ENCODE results near the gene NKD1. TPM values are rescaled to one million over a fixed set of nuclear protein-coding genes. Genes with fewer than 3 reads are reported as not detected.

Gene NKD1
- total RNA-seq, 1 donor = under 0.01 TPM

GRCh38 chr16:50632927-50633800, 85.0 kb downstream of the NKD1 start:
- no peaks in the 10 kb centered on the region for H3K9me3 ChIP-seq (ENCODE audit: low read depth, low read length)
- no peak overlapping the region for H3K4me3 ChIP-seq (ENCODE audit: insufficient read depth, low read length)
- H3K36me3 ChIP-seq (ENCODE audit: insufficient read depth, low read length) = no peaks in the 10 kb centered on the region
- no peaks in the 10 kb centered on the region for H3K79me2 ChIP-seq (ENCODE audit: insufficient read depth, low read length)
- H3K27me3 ChIP-seq (ENCODE audit: insufficient read depth, low read length) = peaks cover 5% of the 10 kb centered on the region
- H3K4me2 ChIP-seq (ENCODE audit: insufficient read depth, low read length) = no peak overlapping the region
- no peaks in the 10 kb centered on the region for H3K4me1 ChIP-seq (ENCODE audit: insufficient read depth, low read length)
- no peak for DNase-seq (ENCODE audit: insufficient read length, low spot score, missing footprints)
- H2AFZ ChIP-seq (ENCODE audit: low read length) = no peak overlapping the region
- no peaks in the 10 kb centered on the region for H4K20me1 ChIP-seq (ENCODE audit: insufficient read depth, low read length)
- no peak for TF ChIP-seq CTCF (IDR thresholded peaks at IDR 0.05; ENCODE audit: extremely low read depth, low read depth, low read length)
- no peak overlapping the region for H3K27ac ChIP-seq (ENCODE audit: low read depth, low read length)

GRCh38 chr16:50634090-50634489, 85.9 kb downstream of the NKD1 start:
- Histone ChIP-seq H2AFZ (ENCODE audit: low read length) (no peak overlapping the region), H3K9me3 (ENCODE audit: low read depth, low read length) (no peaks in the 10 kb centered on the region), H3K4me3 (ENCODE audit: insufficient read depth, low read length) (no peak overlapping the region), H3K27ac (ENCODE audit: low read depth, low read length) (no peak overlapping the region), H4K20me1 (ENCODE audit: insufficient read depth, low read length) (no peaks in the 10 kb centered on the region), H3K4me2 (ENCODE audit: insufficient read depth, low read length) (no peak overlapping the region), H3K27me3 (ENCODE audit: insufficient read depth, low read length) (peaks cover 5% of the 10 kb centered on the region), H3K4me1 (ENCODE audit: insufficient read depth, low read length) (no peaks in the 10 kb centered on the region), H3K79me2 (ENCODE audit: insufficient read depth, low read length) (no peaks in the 10 kb centered on the region), H3K36me3 (ENCODE audit: insufficient read depth, low read length) (no peaks in the 10 kb centered on the region)
- no peak for TF ChIP-seq CTCF (IDR thresholded peaks at IDR 0.05; ENCODE audit: extremely low read depth, low read depth, low read length)
- DNase-seq (ENCODE audit: insufficient read length, low spot score, missing footprints) = no peak

GRCh38 chr16:50634947-50635346, 86.8 kb downstream of the NKD1 start:
- DNase-seq (ENCODE audit: insufficient read length, low spot score, missing footprints) = no peak
- TF ChIP-seq CTCF (IDR thresholded peaks at IDR 0.05; ENCODE audit: extremely low read depth, low read depth, low read length) = no peak
- no peaks in the 10 kb centered on the region for H3K36me3 ChIP-seq (ENCODE audit: insufficient read depth, low read length)
- no peaks in the 10 kb centered on the region for H3K4me1 ChIP-seq (ENCODE audit: insufficient read depth, low read length)
- H3K27ac ChIP-seq (ENCODE audit: low read depth, low read length) = no peak overlapping the region
- no peaks in the 10 kb centered on the region for H3K9me3 ChIP-seq (ENCODE audit: low read depth, low read length)
- no peak overlapping the region for H3K4me2 ChIP-seq (ENCODE audit: insufficient read depth, low read length)
- no peak overlapping the region for H2AFZ ChIP-seq (ENCODE audit: low read length)
- no peak overlapping the region for H3K4me3 ChIP-seq (ENCODE audit: insufficient read depth, low read length)
- no peaks in the 10 kb centered on the region for H3K79me2 ChIP-seq (ENCODE audit: insufficient read depth, low read length)
- peaks cover 5% of the 10 kb centered on the region for H3K27me3 ChIP-seq (ENCODE audit: insufficient read depth, low read length)
- no peaks in the 10 kb centered on the region for H4K20me1 ChIP-seq (ENCODE audit: insufficient read depth, low read length)

- DNase-seq (ENCODE audit: insufficient read length, low spot score, missing footprints) = no peak
- no peak for TF ChIP-seq CTCF (IDR thresholded peaks at IDR 0.05; ENCODE audit: extremely low read depth, low read depth, low read length)
- peaks cover 5% of the 10 kb centered on the region for H3K27me3 ChIP-seq (ENCODE audit: insufficient read depth, low read length)
- H3K9me3 ChIP-seq (ENCODE audit: low read depth, low read length) = no peaks in the 10 kb centered on the region
- no peaks in the 10 kb centered on the region for H3K79me2 ChIP-seq (ENCODE audit: insufficient read depth, low read length)
- H3K4me1 ChIP-seq (ENCODE audit: insufficient read depth, low read length) = no peaks in the 10 kb centered on the region
- no peaks in the 10 kb centered on the region for H4K20me1 ChIP-seq (ENCODE audit: insufficient read depth, low read length)
- no peak overlapping the region for H3K4me3 ChIP-seq (ENCODE audit: insufficient read depth, low read length)
- H3K4me2 ChIP-seq (ENCODE audit: insufficient read depth, low read length) = no peak overlapping the region
- no peaks in the 10 kb centered on the region for H3K36me3 ChIP-seq (ENCODE audit: insufficient read depth, low read length)
- no peak overlapping the region for H2AFZ ChIP-seq (ENCODE audit: low read length)
- no peak overlapping the region for H3K27ac ChIP-seq (ENCODE audit: low read depth, low read length)
Measured at GRCh38 chr16:50635505-50636392, 87.6 kb downstream of the NKD1 start.
